LNCAP (cell line): ENCODE results near the gene COL5A1.

Experiments
- TF ChIP-seq, protein P1 (sequence below): fragments of 450-650 bp; IDR thresholded peaks from 2 replicates; pipeline ENCODE4 v1.5.1; 2017; ENCODE audit warnings: mild to moderate bottlenecking

The COL5A1 gene

DNA sequence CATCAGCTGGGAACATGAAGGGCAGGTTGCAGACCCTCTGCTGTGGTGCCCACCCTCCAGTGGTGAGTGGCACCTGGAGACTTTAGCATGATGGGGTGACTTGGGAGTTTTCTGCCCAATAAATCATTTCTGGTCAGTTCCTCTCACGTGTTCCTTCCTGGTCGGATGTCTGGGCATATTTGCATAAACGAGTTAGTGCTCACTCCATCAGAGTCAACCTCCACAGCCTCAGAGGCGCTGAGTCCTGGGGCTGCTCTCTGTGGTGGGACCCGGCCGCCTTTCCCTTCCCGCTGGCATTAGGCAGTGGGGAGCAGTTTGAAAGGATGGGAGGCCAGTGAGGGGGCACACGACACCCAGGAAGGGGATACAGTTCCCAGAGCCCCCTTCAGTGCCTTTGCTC lies 125.0 kb downstream of the COL5A1 start:
- TF ChIP-seq, protein P1, sequence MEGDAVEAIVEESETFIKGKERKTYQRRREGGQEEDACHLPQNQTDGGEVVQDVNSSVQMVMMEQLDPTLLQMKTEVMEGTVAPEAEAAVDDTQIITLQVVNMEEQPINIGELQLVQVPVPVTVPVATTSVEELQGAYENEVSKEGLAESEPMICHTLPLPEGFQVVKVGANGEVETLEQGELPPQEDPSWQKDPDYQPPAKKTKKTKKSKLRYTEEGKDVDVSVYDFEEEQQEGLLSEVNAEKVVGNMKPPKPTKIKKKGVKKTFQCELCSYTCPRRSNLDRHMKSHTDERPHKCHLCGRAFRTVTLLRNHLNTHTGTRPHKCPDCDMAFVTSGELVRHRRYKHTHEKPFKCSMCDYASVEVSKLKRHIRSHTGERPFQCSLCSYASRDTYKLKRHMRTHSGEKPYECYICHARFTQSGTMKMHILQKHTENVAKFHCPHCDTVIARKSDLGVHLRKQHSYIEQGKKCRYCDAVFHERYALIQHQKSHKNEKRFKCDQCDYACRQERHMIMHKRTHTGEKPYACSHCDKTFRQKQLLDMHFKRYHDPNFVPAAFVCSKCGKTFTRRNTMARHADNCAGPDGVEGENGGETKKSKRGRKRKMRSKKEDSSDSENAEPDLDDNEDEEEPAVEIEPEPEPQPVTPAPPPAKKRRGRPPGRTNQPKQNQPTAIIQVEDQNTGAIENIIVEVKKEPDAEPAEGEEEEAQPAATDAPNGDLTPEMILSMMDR = no peak

DNA sequence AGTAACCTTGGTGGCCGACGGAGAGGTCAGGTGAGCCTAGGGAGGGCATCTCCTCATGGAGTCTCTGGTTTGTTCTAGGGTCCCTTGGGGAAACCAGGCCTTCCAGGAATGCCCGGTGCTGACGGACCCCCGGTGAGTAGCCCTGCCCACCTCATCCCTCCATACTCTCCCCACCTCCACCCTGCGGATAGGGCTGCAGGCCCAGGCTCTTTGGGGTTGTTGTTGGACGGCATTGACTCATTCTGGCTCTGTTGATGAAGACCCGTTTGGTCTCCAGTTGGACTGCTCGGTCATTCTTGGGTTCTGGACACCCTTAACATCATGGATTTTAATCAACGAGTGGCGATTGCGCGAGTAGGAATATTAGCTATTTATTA lies 126.7 kb downstream of the COL5A1 start:
- TF ChIP-seq, protein P1 = no peak

DNA sequence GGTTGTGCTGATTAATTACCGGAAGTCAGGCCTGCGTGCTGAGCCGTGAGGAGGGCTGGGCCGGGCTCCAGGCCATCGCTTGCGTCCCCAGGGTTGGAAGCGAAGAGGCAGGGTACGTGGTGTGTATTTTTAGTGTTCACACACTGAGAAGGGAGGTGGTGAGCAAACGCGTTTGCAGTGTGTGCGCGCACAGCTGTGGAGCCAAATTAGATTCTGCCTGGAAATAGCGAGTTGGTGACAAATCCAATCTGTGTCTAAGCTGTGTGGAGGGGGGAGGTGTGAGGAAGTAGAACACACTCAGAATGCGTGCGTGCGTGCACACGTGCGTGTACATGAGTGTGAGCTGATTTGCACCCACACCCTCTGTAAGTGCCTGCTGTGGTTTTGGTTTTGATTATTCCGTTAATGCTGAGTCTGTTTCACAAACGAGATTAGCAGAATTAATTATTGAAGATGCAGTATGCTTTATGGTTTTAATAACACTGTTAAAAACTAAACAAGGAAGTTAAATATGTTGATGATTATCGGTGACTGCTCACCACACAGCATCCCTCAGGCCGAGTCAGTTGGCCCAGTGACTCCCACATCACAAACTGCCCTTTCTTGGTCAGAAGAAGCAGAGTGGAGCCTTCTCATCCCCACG lies 127.2 kb downstream of the COL5A1 start:
- TF ChIP-seq, protein P1 = no peak

DNA sequence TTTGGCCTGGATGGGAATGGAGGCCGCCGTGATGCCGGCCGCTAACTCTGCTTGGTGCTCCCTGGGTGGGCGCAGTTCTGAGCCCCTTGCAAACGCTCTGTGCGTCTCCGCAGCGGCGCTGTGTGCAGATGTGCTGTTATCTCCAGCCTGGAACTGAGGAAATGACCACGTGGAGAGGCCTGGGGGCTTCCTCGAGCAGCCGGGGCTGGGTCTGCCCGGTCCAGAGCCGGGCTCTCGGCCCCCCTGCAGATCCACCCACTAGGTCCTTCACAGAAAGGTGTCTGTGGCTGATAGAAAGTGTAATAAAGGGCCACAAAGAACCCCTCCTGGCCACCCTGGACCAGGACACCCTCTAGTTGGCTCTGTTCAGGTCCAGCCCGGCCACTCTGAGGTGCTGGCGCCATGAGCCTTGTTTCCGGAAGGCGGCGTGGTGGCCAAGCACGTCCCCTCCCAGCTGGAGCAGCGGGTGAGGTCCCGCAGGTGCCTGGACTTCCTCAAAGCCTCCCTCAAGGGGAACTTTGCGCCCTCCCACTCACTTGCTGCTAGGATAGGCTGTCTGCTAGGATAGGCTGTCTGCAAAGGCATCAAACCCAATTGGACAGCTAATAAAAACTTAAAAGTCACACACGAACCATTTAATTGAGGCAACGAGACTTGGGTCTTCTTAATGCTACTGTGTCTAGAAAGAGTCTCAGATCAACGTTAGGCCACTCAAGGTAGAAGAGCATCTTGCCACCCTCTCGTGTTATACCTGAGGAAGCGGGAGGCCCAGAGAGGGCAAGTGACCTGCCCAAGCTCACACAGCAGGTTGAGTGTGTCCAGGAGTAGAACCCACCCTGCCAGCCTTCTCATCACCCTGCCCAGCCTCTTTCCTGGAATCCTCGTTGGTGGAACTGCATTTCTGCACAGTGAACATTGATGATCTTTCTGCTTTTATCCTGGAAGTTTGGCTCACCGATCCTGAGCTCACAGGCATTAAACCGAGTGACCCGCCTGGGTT lies 129.7 kb downstream of the COL5A1 start:
- TF ChIP-seq, protein P1 = no peak

DNA sequence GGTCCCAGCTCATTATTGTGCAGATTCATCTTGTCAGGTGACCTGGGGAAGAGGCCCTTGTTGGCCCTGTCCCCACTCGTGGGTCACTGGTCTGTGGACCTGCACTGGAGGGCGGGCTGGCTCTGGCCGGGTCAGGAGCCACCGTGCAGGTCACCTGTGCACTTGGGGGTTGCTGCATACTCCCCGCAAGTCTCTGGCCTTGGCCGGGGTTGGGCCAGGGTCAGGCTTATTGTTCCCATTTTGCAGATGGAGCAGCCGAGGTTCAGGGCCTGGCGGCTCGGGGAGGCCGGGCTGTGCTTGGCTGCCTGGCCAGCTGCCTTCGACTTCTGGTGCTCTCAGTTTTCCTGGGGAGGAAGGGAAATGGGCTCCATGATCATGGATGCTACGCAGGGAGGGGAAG lies 130.7 kb downstream of the COL5A1 start:
- TF ChIP-seq, protein P1 = no peak

DNA sequence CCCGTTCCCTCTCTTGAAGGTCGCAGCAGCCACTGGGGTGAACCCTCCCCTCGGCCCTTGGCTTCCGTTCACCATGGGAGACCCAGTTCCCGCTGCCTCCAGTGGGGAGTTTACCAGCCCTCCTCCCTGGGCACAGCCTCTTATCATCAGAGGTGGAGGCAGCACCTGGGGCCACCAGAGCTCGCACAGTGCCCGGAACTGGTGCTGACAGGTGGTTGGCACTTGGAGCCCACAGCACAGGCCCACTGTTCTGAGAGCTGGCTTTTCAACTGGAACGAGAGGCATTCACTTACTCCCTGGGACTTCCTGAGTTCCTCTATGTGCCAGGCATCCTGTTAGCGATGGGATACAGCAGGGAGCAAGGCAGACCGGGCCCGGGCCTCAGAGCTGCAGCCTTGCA lies 132.2 kb downstream of the COL5A1 start:
- TF ChIP-seq, protein P1 = no peak

DNA sequence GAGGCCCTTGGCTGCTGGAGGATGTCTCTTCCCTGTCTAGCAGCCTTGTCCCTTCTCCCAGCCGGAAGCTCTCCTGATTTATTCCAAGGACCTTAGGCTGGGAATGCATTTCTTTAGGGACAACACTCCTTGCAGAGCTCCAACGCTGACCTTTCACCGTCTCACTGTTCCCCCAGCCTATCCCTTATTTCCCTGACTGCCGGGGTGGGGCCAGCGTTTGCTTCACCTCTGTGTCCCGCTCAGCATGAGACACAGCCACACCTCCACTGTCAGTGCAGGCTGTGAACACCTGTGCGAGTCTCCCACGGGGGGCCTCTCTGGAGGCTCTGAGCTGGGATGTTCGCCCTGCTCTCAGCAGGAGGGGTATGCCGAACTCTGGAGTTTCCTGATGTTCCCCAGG lies 132.8 kb downstream of the COL5A1 start:
- TF ChIP-seq, protein P1 = no peak
